GM21526 (cell line): ENCODE results near the gene C14orf119.

Experiments
- ATAC-seq: cut with Tn5 transposase; IDR thresholded peaks from one replicate; pipeline ENCODE4 v1.9.1; 2021; ENCODE audit warnings: moderate library complexity; ENCODE audit not compliant: unreplicated experiment, low FRiP score

The C14orf119 gene

GRCh38 chr14:23145794-23146350 lies 50.6 kb downstream of the C14orf119 start:
- ATAC-seq: no peak

GRCh38 chr14:23146351-23146910 lies 51.1 kb downstream of the C14orf119 start:
- no peak for ATAC-seq

GRCh38 chr14:23146980-23147379 lies 51.7 kb downstream of the C14orf119 start:
- no peak for ATAC-seq

- ATAC-seq: no peak
Observed at GRCh38 chr14:23147676-23148075, 52.4 kb downstream of the C14orf119 start.

GRCh38 chr14:23148591-23149249 lies 53.4 kb downstream of the C14orf119 start:
- ATAC-seq: no peak

GRCh38 chr14:23149745-23150144 lies 54.4 kb downstream of the C14orf119 start:
- ATAC-seq: no peak
